Measurements from ENCODE around the gene RAC3. TPM values are rescaled to one million over a fixed set of nuclear protein-coding genes. Genes with fewer than 3 reads are reported as not detected.
A peak's percentile ranks its signal among the peaks of the same experiment; 100 is the strongest.

Gene RAC3
- polyA plus RNA-seq, 1 donor (not counting 4 experiments of a cell fraction or from before 2014, with no cell fraction given), result 12.3 TPM

GRCh38 chr17:82030470-82031302, 792 bp upstream of the RAC3 start:
- Histone ChIP-seq H3K4me2 (ENCODE audit: control insufficient read depth, extremely low read depth, insufficient read depth, low read depth, low read length) (peak overlapping the region; percentile 74), H3K27ac (ENCODE audit: control insufficient read depth, insufficient read depth, low read length) (no peak overlapping the region), H3K79me2 (ENCODE audit: control insufficient read depth, insufficient read depth, low read length) (no peaks in the 10 kb centered on the region), H3K4me3 (ENCODE audit: control insufficient read depth in 2 of 3, extremely low read depth in 1 of 3, insufficient read depth in 2 of 3, low read depth in 1 of 3, low read length in 3 of 3) (peak overlapping the region; percentile 38 to 55 (median 44)), H4K20me1 (ENCODE audit: control insufficient read depth, extremely low read depth, insufficient read depth, low read length) (peaks cover 3% of the 10 kb centered on the region), H3K9ac (ENCODE audit: control insufficient read depth, extremely low read depth, insufficient read depth, low read length) (peak overlapping the region; percentile 22), H2AFZ (ENCODE audit: control insufficient read depth, low read length) (no peak overlapping the region), H3K9me3 (ENCODE audit: control insufficient read depth, low read depth, low read length) (no peaks in the 10 kb centered on the region), H3K27me3 (ENCODE audit: control insufficient read depth, extremely low read depth, insufficient read depth, low read length) (no peaks in the 10 kb centered on the region), H3K36me3 (ENCODE audit: control insufficient read depth in 2 of 2, extremely low read depth in 1 of 2, insufficient read depth in 2 of 2, low read length in 2 of 2) (peaks cover 1 to 7% of the 10 kb centered on the region in 2 experiments), H3K9me1 (ENCODE audit: control insufficient read depth, extremely low read depth, insufficient read depth, low read length) (no peaks in the 10 kb centered on the region), H3K4me1 (ENCODE audit: control insufficient read depth, extremely low read depth, insufficient read depth, low read length) (peaks cover 15% of the 10 kb centered on the region)
- TF ChIP-seq EZH2 (IDR thresholded peaks at IDR 0.05; ENCODE audit: low read length), result no peak
- peak; percentile 65 to 99 (median 95) for TF ChIP-seq CTCF (optimal IDR thresholded peaks at IDR 0.05 in 1 of 3, IDR thresholded peaks at IDR 0.05 in 1 of 3, conservative IDR thresholded peaks at IDR 0.05 in 1 of 3; ENCODE audit: extremely low read depth in 1 of 3, insufficient read depth in 2 of 3, low read length in 3 of 3)
- FAIRE-seq, result peak; percentile 71
- no peak for DNase-seq (ENCODE audit: low read depth, low spot score)
- dilution Hi-C loops (cut with MboI; ENCODE audit: extremely low pct_ligation_motif_present, low sequenced_read_pairs), result no loop called here

GRCh38 chr17:82031885-82032627, 578 bp downstream of the RAC3 start:
- dilution Hi-C loops (cut with MboI; ENCODE audit: extremely low pct_ligation_motif_present, low sequenced_read_pairs), result no loop called here
- Histone ChIP-seq H3K36me3 (ENCODE audit: control insufficient read depth in 2 of 2, extremely low read depth in 1 of 2, insufficient read depth in 2 of 2, low read length in 2 of 2) (peaks cover 1 to 7% of the 10 kb centered on the region in 2 experiments), H3K27me3 (ENCODE audit: control insufficient read depth, extremely low read depth, insufficient read depth, low read length) (no peaks in the 10 kb centered on the region), H2AFZ (ENCODE audit: control insufficient read depth, low read length) (no peak overlapping the region), H4K20me1 (ENCODE audit: control insufficient read depth, extremely low read depth, insufficient read depth, low read length) (peaks cover 3% of the 10 kb centered on the region), H3K4me2 (ENCODE audit: control insufficient read depth, extremely low read depth, insufficient read depth, low read depth, low read length) (peak overlapping the region; percentile 62), H3K9me3 (ENCODE audit: control insufficient read depth, low read depth, low read length) (no peaks in the 10 kb centered on the region), H3K27ac (ENCODE audit: control insufficient read depth, insufficient read depth, low read length) (no peak overlapping the region), H3K4me1 (ENCODE audit: control insufficient read depth, extremely low read depth, insufficient read depth, low read length) (peaks cover 20% of the 10 kb centered on the region), H3K4me3 (ENCODE audit: control insufficient read depth in 2 of 3, extremely low read depth in 1 of 3, insufficient read depth in 2 of 3, low read depth in 1 of 3, low read length in 3 of 3) (peak overlapping the region; percentile 34 to 46 (median 43)), H3K9me1 (ENCODE audit: control insufficient read depth, extremely low read depth, insufficient read depth, low read length) (no peaks in the 10 kb centered on the region), H3K79me2 (ENCODE audit: control insufficient read depth, insufficient read depth, low read length) (no peaks in the 10 kb centered on the region), H3K9ac (ENCODE audit: control insufficient read depth, extremely low read depth, insufficient read depth, low read length) (peak overlapping the region; percentile 52)
- TF ChIP-seq EZH2 (IDR thresholded peaks at IDR 0.05; ENCODE audit: low read length), result no peak
- TF ChIP-seq CTCF (optimal IDR thresholded peaks at IDR 0.05 in 1 of 3, IDR thresholded peaks at IDR 0.05 in 1 of 3, conservative IDR thresholded peaks at IDR 0.05 in 1 of 3; ENCODE audit: extremely low read depth in 1 of 3, insufficient read depth in 2 of 3, low read length in 3 of 3), result no peak
- no peak for DNase-seq (ENCODE audit: low read depth, low spot score)
- FAIRE-seq, result no peak
